HCT116 (cell line): ENCODE measurements around the gene ST14. TPM values are rescaled to one million over a fixed set of nuclear protein-coding genes. Genes with fewer than 3 reads are reported as not detected.
A peak's percentile ranks its signal among the peaks of the same experiment; 100 is the strongest.

ENCODE experiments used
- ATAC-seq: fragments of 200-7000 bp; cut with Tn5 transposase; 2 replicates; pipeline ENCODE4 v1.9.1; 2020; ENCODE audit warnings: mild to moderate bottlenecking, moderate library complexity
- BruUV-seq: library from RNA; stranded (reverse); fragments of 400-500 nt; replicated peaks from 2 replicates; lab custom pipeline; 2021; lab: Mats Ljungman, UMichigan
- CTCF ChIA-PET: fragments of 300-600 bp; sonication (Branson Sonifier 250); formaldehyde crosslinking; loops from one replicate; lab custom pipeline; 2021; ENCODE audit warnings: antibody characterized with exemption; lab: Charles Lee
- POLR2A ChIA-PET: fragments of 300-600, 350-600 bp; sonication (Branson Sonifier 250); formaldehyde crosslinking; loops from one replicate; lab custom pipeline; 2021; ENCODE audit warnings: antibody characterized with exemption; lab: Charles Lee
- RAD21 ChIA-PET, 2 experiments: fragments of 300-600 bp; sonication (Branson Sonifier 250); formaldehyde crosslinking; loops; one replicate each; lab custom pipeline; 2023; ENCODE audit warnings: low total read pairs in 2 of 2; ENCODE audit not compliant: uncharacterized antibody in 2 of 2, unreplicated experiment in 2 of 2, low non-redundant PET in 1 of 2; lab: Charles Lee
- DNase-seq: peaks from one replicate; pipeline ENCODE4 v3.0.0-alpha.2; 2010; ENCODE audit warnings: low read depth, low spot score
- H2AFZ ChIP-seq: fragments of 200-600 bp; shearing (Covaris generic), sonication (generic); 2 replicates; pipeline ENCODE4 v1.6.1; 2017; ENCODE audit warnings: low read depth, mixed run types, mixed read lengths, antibody characterized with exemption, low read length; ENCODE audit not compliant: poor library complexity, severe bottlenecking
- H3K27ac ChIP-seq: 2 replicates; pipeline ENCODE4 v1.5.1; 2012; ENCODE audit warnings: low read depth, low read length
- H3K27me3 ChIP-seq: fragments of 200-600 bp; sonication (generic); 2 replicates; pipeline ENCODE4 v1.6.1; 2016; ENCODE audit warnings: mixed run types, low read length, mixed read lengths; ENCODE audit not compliant: insufficient read depth
- H3K36me3 ChIP-seq, 2 experiments: fragments of 200-500 bp in 1 of 2; fragments of 200-600 bp in 1 of 2; sonication (Bioruptor generic) in 1 of 2; sonication (generic) in 1 of 2; 2 replicates each; pipeline versions ENCODE4 v1.5.1 to v1.6.1; 2014 to 2016; ENCODE audit warnings: low read length in 2 of 2, inconsistent platforms in 1 of 2, mixed read lengths in 1 of 2, mixed run types in 1 of 2; ENCODE audit not compliant: insufficient read depth in 2 of 2, control insufficient read depth in 1 of 2
- H3K4me1 ChIP-seq, 2 experiments: fragments of 200-600 bp in 1 of 2; sonication (generic) in 1 of 2; 2 replicates each; pipeline versions ENCODE4 v1.5.1 to v1.6.1; 2012 to 2017; ENCODE audit warnings: low read length in 2 of 2, inconsistent platforms in 1 of 2, mild to moderate bottlenecking in 1 of 2, mixed read lengths in 1 of 2, mixed run types in 1 of 2, moderate library complexity in 1 of 2; ENCODE audit not compliant: insufficient read depth in 2 of 2, control insufficient read depth in 1 of 2
- H3K4me2 ChIP-seq: fragments of 200-600 bp; sonication (generic); 2 replicates; pipeline ENCODE4 v1.6.1; 2017; ENCODE audit warnings: mixed run types, low read length, mixed read lengths
- H3K4me3 ChIP-seq, 2 experiments: fragments of 200-600 bp in 1 of 2; sonication (generic) in 1 of 2; replicated peaks in 1 of 2; 2 replicates each; pipeline ENCODE4 v1.5.1; 2011 to 2016; ENCODE audit warnings: low read length in 2 of 2, control low read depth in 1 of 2, low read depth in 1 of 2, mild to moderate bottlenecking in 1 of 2, mixed read lengths in 1 of 2, mixed run types in 1 of 2
- H3K79me2 ChIP-seq: fragments of 200-600 bp; sonication (generic); 2 replicates; pipeline ENCODE4 v1.6.1; 2017; ENCODE audit warnings: mild to moderate bottlenecking, mixed run types, low read length, moderate library complexity, mixed read lengths; ENCODE audit not compliant: insufficient read depth
- H3K9ac ChIP-seq: fragments of 200-600 bp; sonication (generic); 2 replicates; pipeline ENCODE4 v1.6.1; 2016; ENCODE audit warnings: low read length, mixed read lengths
- H3K9me2 ChIP-seq: fragments of 200-600 bp; sonication (generic), shearing (Covaris generic); 2 replicates; pipeline ENCODE4 v1.6.1; 2017; ENCODE audit warnings: mixed run types, mild to moderate bottlenecking, moderate library complexity; ENCODE audit not compliant: insufficient read depth
- H3K9me3 ChIP-seq, 2 experiments: fragments of 200-500 bp in 1 of 2; fragments of 200-600 bp in 1 of 2; sonication (Bioruptor generic) in 1 of 2; sonication (generic) in 1 of 2; 2 replicates each; pipeline ENCODE4 v1.6.1; 2014 to 2017; ENCODE audit warnings: low read length in 2 of 2, mixed read lengths in 2 of 2, inconsistent platforms in 1 of 2, low read depth in 1 of 2, mild to moderate bottlenecking in 1 of 2, mixed run types in 1 of 2, moderate library complexity in 1 of 2; ENCODE audit not compliant: control insufficient read depth in 1 of 2, insufficient read depth in 1 of 2
- H4K20me1 ChIP-seq: fragments of 200-600 bp; sonication (generic), shearing (Covaris generic); 2 replicates; pipeline ENCODE4 v1.6.1; 2017; ENCODE audit warnings: mixed run types, mild to moderate bottlenecking, moderate library complexity; ENCODE audit not compliant: insufficient read depth
- ATF3 ChIP-seq: IDR thresholded peaks from 2 replicates; pipeline ENCODE4 v1.6.1; 2012
- CBX3 ChIP-seq: IDR thresholded peaks from 2 replicates; pipeline ENCODE4 v1.6.1; 2012; ENCODE audit warnings: low read depth
- CEBPB ChIP-seq: IDR thresholded peaks from 2 replicates; pipeline ENCODE4 v1.6.1; 2012; ENCODE audit warnings: low read depth
- CTCF ChIP-seq, 3 experiments: fragments of 200-600 bp in 1 of 3; sonication (generic) in 1 of 3; IDR thresholded peaks in 2 of 3; conservative IDR thresholded peaks in 1 of 3; 2 replicates each; pipeline ENCODE4 v1.5.1; 2012 to 2017; ENCODE audit warnings: low read depth in 2 of 3, low read length in 2 of 3, antibody characterized with exemption in 1 of 3, borderline replicate concordance in 1 of 3, control low read depth in 1 of 3, mild to moderate bottlenecking in 1 of 3, mixed read lengths in 1 of 3, mixed run types in 1 of 3, moderate library complexity in 1 of 3; ENCODE audit not compliant: insufficient read depth in 1 of 3
- EGR1 ChIP-seq: IDR thresholded peaks from 2 replicates; pipeline ENCODE4 v1.6.1; 2012; ENCODE audit warnings: low read depth
- ELF1 ChIP-seq: IDR thresholded peaks from 2 replicates; pipeline ENCODE4 v1.6.1; 2012; ENCODE audit warnings: low read depth, borderline replicate concordance
- EZH2 ChIP-seq: fragments of 200-600 bp; sonication (generic); IDR thresholded peaks from 2 replicates; pipeline ENCODE4 v1.6.1; 2017; ENCODE audit warnings: antibody characterized with exemption, mixed run types
- EZH2phosphoT487 ChIP-seq: fragments of 200-600 bp; IDR thresholded peaks from 2 replicates; pipeline ENCODE4 v1.6.1; 2018; ENCODE audit warnings: antibody characterized with exemption, borderline replicate concordance
- POLR2A ChIP-seq: IDR thresholded peaks from 2 replicates; pipeline ENCODE4 v1.7.0; 2011; ENCODE audit warnings: borderline replicate concordance; ENCODE audit not compliant: insufficient read depth, insufficient read length; ENCODE audit errors: extremely low read depth
- RAD21 ChIP-seq: IDR thresholded peaks from 2 replicates; pipeline ENCODE4 v1.6.1; 2012; ENCODE audit warnings: low read depth, mild to moderate bottlenecking
- SP1 ChIP-seq: IDR thresholded peaks from 2 replicates; pipeline ENCODE4 v1.6.1; 2012; ENCODE audit warnings: low read depth
- TCF7L2 ChIP-seq: IDR thresholded peaks from 2 replicates; pipeline ENCODE4 v1.7.0; 2011; ENCODE audit warnings: borderline replicate concordance, inconsistent platforms; ENCODE audit not compliant: insufficient read depth, insufficient read length; ENCODE audit errors: extremely low read depth
- ZBTB33 ChIP-seq: IDR thresholded peaks from 2 replicates; pipeline ENCODE4 v1.6.1; 2011; ENCODE audit warnings: mild to moderate bottlenecking, low read length, moderate library complexity; ENCODE audit not compliant: insufficient replicate concordance; ENCODE audit errors: extremely low read depth
- ZNF274 ChIP-seq: fragments of 200-500 bp; sonication (Bioruptor generic); IDR thresholded peaks from 2 replicates; pipeline ENCODE4 v1.6.1; 2014; ENCODE audit warnings: mild to moderate bottlenecking, low read depth, low read length, inconsistent platforms
- intact Hi-C: fragments of 100-400 bp; cut with micrococcal nuclease; formaldehyde crosslinking; loops from 2 replicates; pipeline ENCODE4 v1.10.0; 2022
- total RNA-seq: library from RNA; stranded (reverse); gene quantifications from one replicate; pipeline ENCODE4 v1.2.1, GENCODE V29; 2021; ENCODE audit not compliant: unreplicated experiment

ST14 gene
- total RNA-seq, 1 experiment from 2014 or later = 107 TPM

GRCh38 chr11:130156108-130157022, 3.2 kb upstream of the ST14 start (continued):
- TF ChIP-seq TCF7L2 = no peak
- no peak for TF ChIP-seq ATF3
- no peak; the same call in 1 of the 2 replicates for TF ChIP-seq CBX3

GRCh38 chr11:130157101-130157500, 2.5 kb upstream of the ST14 start:
- ATAC-seq (no peak), DNase-seq (no peak)
- RAD21 ChIA-PET = interaction anchor here in 1 of 2 experiments (0.8 kb wide), 1 partner anchor 11 kb away, joined by 3 read pairs; no protein-coding TSS in a partner anchor
- POLR2A ChIA-PET = no interaction called here
- Histone ChIP-seq H3K9ac (no peak overlapping the region), H3K27ac (no peak overlapping the region), H4K20me1 (no peaks in the 10 kb centered on the region), H3K4me1 (peaks cover 22 to 55% of the 10 kb centered on the region in 2 experiments), H3K9me2 (no peaks in the 10 kb centered on the region), H3K79me2 (peaks cover 21% of the 10 kb centered on the region), H3K27me3 (no peaks in the 10 kb centered on the region), H3K36me3 (no peaks in the 10 kb centered on the region), H2AFZ (no peak overlapping the region), H3K4me3 (no peak overlapping the region), H3K4me2 (peak overlapping the region; percentile 67), H3K9me3 (no peaks in the 10 kb centered on the region)
- intact Hi-C loops = no loop called here
- no TSS peak for BruUV-seq
- CTCF ChIA-PET = no interaction called here
- no peak for TF ChIP-seq ZBTB33
- no peak for TF ChIP-seq ELF1
- TF ChIP-seq EZH2 = no peak
- TF ChIP-seq TCF7L2 = no peak
- TF ChIP-seq POLR2A = no peak
- TF ChIP-seq ATF3 = no peak
- TF ChIP-seq CTCF (IDR thresholded peaks at IDR 0.05 in 2 of 3, conservative IDR thresholded peaks at IDR 0.05 in 1 of 3; ENCODE audit: borderline replicate concordance in 1 of 3, insufficient read depth in 1 of 3, low read depth in 2 of 3, low read length in 2 of 3) = no peak
- TF ChIP-seq CEBPB = no peak
- no peak for TF ChIP-seq EGR1
- no peak for TF ChIP-seq ZNF274
- no peak for TF ChIP-seq CBX3
- no peak for TF ChIP-seq RAD21
- TF ChIP-seq SP1 = no peak
- TF ChIP-seq EZH2phosphoT487 = no peak
